Activated T-cell treated with anti-CD3 and anti-CD28 coated beads, Interleukin-2, amount 50 U/mL, for 1 hour (primary cell): ENCODE measurements around the gene TXLNB.
"Not testable (repeated sequence)": the region's sequence is repeated elsewhere in the genome, so short reads cannot be mapped to it uniquely, and the experiment has no call there.

ENCODE experiments used
- DNase-seq: peaks from one replicate; pipeline ENCODE4 v3.0.0-alpha.2; 2020

TXLNB gene

DNA sequence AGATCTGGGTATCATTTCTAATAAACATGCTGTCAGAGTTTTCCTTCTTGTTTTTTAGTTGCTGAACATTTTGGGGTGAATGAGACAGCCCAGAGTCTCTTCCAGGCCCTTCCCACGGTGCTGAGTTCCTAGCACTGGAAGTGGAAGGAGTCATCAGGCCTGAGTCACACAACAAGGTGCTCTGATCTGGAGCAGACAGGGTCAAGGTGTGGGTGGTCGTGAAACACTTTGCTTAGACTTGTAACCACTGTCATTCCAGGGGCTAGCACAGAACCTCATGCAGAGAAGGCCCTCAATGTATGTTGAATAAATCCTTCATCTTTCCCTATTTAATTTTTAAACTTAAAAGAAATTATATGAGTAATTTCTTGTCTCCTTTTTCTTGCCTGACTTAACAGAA, 60.6 kb downstream of the TXLNB start:
- DNase-seq = no peak

DNA sequence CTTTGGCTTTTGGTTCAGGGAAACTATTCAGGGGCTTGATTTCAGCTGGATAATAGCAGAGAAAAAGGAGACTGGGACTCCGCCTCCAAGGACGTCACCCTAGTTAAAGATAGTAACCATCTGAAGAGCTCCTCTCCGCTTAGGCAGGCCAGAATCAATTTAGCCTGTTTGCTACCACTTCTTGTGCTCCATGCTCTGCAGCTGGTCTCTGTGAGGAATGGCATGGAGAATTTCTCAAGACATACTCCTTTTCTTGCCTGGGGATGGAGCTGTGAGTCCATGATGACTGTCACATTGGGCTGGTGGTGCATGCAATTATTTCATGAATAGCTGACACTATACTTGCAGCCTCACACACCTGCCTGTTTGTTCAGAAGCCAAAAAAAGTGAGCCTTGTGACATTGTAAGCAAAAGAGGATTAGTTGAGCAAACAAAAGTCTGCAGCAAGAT, 61.4 kb downstream of the TXLNB start:
- DNase-seq = no peak

DNA sequence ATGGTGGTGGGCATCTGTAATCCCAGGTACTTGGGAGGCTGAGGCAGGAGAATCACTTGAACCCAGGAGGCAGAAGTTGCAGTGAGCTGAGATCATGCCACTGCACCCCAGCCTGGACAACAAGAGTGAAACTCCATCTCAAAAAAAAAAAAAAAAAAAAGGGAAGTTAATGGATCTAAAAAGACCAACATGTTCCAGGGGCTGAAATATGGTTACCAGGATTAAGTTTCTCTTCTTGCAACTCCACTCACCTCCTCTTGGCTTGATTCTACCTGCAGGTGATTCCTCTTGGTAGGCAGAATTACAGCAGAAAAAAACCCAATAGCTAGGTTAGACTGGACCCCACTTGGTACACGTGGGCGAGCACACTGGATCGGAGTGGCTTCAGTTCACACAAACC, 63.4 kb downstream of the TXLNB start:
- not testable (repeated sequence) for DNase-seq

DNA sequence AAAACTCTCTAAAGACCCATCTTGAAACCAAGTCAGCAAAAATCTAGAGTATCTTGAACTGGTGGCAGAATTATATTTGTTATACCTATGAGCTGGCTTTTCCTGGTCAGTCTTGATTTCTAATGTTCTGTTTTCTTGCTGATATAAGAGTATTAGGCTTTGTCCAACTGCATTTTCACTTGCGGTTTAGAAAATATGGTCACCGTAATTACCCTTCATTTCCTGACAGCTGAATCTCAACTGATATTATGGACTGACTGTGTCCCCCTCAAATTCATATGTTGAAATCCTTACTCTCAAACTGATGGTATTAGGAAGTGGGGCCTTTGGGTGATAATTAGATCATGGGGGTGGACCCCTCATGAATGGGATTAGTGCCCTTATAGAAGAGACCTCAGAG, 72.1 kb downstream of the TXLNB start:
- no peak for DNase-seq

DNA sequence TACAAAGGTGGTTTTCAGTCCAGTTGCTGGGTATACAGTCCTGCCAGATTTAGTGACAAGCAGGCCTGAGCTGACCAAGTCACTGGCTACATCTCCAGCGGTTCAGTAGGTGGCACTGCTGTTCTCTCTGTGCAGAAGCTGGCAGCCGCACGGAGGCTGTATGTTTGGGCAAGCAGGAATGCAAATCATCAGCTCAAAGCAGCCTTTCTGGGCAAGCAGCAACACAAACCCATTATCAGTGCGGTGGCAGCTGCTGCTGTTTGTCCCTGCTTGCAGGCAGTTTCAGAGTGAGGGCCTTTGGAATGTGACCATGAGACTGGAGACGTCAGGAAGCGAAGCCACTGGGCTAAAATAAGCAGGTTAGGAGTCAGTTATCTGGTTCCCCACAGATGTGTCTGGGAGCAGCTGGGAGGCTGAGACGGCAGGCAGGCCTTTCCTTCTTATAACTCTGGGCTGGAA, 72.5 kb downstream of the TXLNB start:
- DNase-seq = peak; percentile 70

DNA sequence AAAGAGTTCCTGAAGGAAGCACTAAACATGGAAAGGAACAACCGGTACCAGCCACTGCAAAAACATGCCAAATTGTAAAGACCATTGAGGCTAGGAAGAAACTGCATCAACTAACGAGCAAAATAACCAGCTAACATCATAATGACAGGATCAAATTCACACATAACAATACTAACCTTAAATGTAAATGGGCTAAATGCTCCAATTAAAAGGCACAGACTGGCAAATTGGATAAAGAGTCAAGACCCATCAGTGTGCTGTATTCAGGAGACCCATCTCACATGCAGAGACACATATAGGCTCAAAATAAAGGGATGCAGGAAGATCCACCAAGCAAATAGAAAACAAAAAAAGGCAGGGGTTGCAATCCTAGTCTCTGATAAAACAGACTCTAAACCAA, 79.3 kb downstream of the TXLNB start:
- not testable (repeated sequence) for DNase-seq

DNA sequence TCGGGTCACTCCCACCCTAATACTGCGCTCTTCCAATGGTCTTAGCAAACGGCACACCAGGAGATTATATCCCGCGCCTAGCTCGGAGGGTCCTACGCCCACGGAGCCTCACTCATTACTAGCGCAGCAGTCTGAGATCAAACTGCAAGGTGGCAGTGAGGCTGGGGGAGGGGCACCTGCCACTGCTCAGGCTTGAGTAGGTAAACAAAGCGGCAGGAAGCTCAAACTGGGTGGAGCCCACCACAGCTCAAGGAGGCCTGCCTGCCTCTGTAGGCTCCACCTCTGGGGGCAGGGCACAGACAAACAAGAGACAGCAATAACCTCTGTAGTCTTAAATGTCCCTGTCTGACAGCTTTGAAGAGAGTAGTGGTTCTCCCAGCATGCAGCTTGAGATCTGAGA, 81.0 kb downstream of the TXLNB start:
- not testable (repeated sequence) for DNase-seq

DNA sequence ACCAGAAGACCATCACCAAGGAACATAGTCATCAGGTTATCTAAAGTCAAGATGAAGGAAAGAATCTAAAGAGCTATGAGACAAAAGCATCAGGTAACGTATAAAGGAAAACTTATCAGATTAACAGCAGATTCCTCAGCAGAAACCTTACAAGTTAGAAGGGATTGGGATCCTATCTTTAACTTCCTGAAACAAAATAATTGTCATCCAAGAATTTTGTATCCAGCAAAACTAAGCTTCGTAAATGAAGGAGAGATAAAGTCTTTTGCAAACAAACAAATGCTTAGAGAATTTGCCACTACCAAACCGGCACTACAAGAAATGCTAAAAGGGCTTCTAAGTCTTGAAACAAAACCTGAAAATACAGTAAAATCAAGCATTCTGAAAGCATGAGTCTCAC, 86.0 kb downstream of the TXLNB start:
- no peak for DNase-seq

DNA sequence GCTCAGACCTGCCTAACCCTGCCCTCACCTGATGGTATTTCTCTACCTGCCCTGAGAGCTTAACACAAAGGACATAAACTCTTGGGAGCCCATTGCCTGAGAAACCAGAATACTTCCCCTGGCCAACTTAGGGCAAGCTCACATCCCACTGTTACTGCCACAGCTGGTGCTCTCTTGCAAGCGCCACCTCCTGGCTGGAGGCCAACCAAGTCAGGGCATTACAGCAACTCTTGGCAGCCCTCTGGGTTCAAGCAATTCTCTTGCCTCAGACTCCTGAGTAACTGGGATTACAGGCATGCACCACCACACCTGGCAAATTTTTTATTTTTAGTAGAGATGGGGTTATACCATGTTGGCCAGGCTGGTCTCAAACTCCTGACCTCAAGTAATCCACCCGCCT, 86.8 kb downstream of the TXLNB start:
- DNase-seq = no peak

DNA sequence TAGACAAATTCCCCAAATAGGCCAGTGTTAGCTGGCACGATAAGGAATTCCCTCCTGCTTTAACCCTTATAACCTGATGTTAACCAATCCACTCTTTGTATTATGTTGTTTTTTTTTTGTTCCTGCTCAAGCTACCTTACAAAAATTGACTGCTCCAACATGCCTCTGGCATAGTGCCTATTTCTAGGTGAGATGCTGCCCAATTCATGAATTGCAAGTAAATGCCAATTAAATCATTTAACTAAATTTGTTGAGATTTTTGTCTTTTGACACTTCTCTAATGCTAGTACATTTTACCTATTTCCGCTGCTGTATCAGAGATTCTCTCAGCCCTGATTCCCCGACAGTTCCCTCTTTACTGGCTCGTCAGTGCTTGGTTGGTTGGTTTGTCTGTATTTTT, 90.4 kb downstream of the TXLNB start:
- DNase-seq = no peak

DNA sequence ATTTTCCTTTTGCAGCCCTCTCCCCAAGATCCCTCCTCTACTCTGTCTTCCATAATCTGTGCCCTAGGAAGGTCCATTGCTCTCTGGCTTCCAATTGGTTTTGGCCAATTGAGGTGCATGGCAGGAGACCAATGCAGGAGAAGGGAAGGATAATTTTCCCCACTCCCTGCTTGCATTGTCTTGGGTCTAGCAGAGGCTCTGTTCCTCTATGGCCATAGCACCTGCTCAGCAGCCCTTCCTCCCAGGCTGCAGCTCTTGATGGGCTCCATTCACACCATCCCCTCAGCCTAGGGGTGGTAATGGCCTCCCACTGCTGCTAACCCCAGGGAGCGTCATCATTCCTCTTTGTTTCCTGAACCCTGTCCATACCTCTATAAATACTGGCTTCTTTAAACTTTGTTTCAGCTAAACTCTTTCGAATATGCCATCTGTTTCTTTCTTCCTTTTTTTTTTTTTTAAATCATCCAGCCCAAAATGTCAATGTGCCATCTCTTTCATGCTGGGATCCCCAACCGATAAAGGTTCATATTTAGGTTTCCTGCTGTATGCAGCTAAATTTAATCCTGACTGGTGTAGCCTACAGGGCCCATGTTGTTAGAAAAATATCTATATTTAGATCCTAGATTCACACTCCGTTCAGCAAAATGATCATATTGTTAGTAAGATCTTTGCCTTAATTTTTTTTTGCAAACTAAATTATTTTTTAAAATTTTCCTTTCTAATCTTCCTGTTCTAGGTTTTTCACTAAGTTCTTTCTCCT, 93.1 kb downstream of the TXLNB start:
- DNase-seq = no peak

DNA sequence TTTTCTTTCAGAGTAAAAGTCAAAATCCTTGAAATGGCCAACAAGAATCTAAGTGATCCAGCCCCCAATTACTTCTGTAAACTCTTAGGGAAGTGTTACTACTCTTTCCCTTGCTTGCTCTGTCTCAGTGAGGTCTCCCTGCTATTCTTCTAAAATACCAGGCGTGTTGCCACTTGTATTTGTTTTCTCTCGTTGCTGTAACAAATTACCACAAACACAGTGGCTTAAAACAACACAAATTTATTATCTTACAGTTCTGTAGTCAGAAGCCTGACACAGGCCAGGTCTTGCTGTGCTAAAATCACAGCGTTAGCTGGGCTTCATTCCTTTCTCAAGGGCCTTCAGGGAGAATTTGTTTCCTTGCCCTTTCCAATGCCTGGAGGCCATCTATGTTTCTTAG, 97.1 kb downstream of the TXLNB start:
- DNase-seq = no peak
